PC-9 (cell line): ENCODE data around the gene COTL1. TPM values are rescaled to one million over a fixed set of nuclear protein-coding genes. Genes with fewer than 3 reads are reported as not detected.

Experiments used
- BruUV-seq: library from RNA; stranded (reverse); fragments of 400-500 nt; replicated peaks from 2 replicates; lab custom pipeline; 2021; lab: Mats Ljungman, UMichigan
- CTCF ChIA-PET: fragments of 300-600 bp; sonication (Branson Sonifier 250); formaldehyde crosslinking; loops from one replicate; lab custom pipeline; 2022; ENCODE audit warnings: antibody characterized with exemption; lab: Charles Lee
- POLR2A ChIA-PET: fragments of 300-600 bp; sonication (Branson Sonifier 250); formaldehyde crosslinking; loops from one replicate; lab custom pipeline; 2022; ENCODE audit warnings: antibody characterized with exemption; ENCODE audit not compliant: unreplicated experiment; lab: Charles Lee
- DNase-seq, 2 experiments: peaks; one replicate each; pipeline versions ENCODE4 v3.0.0 to v3.0.0-alpha.2; 2015 to 2022; ENCODE audit warnings: mixed read lengths in 1 of 2
- H2AFZ ChIP-seq: fragments of 200-600 bp; sonication (generic); 2 replicates; pipeline ENCODE4 v1.8.1; 2017; ENCODE audit warnings: antibody characterized with exemption
- H3F3A ChIP-seq: fragments of 200-600 bp; sonication (generic); 2 replicates; pipeline ENCODE4 v1.8.1; 2017; ENCODE audit warnings: antibody characterized with exemption, mild to moderate bottlenecking, low read depth; ENCODE audit not compliant: insufficient read depth
- H3K27ac ChIP-seq: fragments of 200-600 bp; sonication (generic); 2 replicates; pipeline ENCODE4 v1.6.1; 2016; ENCODE audit warnings: mixed run types
- H3K27me3 ChIP-seq: fragments of 200-600 bp; sonication (generic); 2 replicates; pipeline ENCODE4 v1.6.1; 2016; ENCODE audit warnings: low read depth, mixed run types; ENCODE audit not compliant: insufficient read depth
- H3K36me3 ChIP-seq: fragments of 200-600 bp; sonication (generic); 2 replicates; pipeline ENCODE4 v1.6.1; 2016; ENCODE audit warnings: low read depth, mixed run types
- H3K4me1 ChIP-seq: fragments of 200-600 bp; sonication (generic); replicated peaks from 2 replicates; pipeline ENCODE4 v1.6.1; 2016; ENCODE audit warnings: mixed run types; ENCODE audit not compliant: insufficient read depth
- H3K4me2 ChIP-seq: fragments of 200-600 bp; sonication (generic); 2 replicates; pipeline ENCODE4 v1.6.1; 2017; ENCODE audit warnings: mixed run types
- H3K4me3 ChIP-seq: fragments of 200-600 bp; sonication (generic); 2 replicates; pipeline ENCODE4 v1.6.1; 2016; ENCODE audit warnings: mixed run types
- H3K79me2 ChIP-seq: fragments of 200-600 bp; sonication (generic); 2 replicates; pipeline ENCODE4 v1.6.1; 2017; ENCODE audit warnings: low read depth, mixed run types
- H3K9me2 ChIP-seq: fragments of 200-600 bp; sonication (generic); 2 replicates; pipeline ENCODE4 v1.8.1; 2017; ENCODE audit warnings: mild to moderate bottlenecking; ENCODE audit not compliant: insufficient read depth
- H3K9me3 ChIP-seq: fragments of 200-600 bp; sonication (generic); 2 replicates; pipeline ENCODE4 v1.8.1; 2016; ENCODE audit warnings: low read depth; ENCODE audit not compliant: insufficient read depth
- H4K20me1 ChIP-seq: fragments of 200-600 bp; sonication (generic); 2 replicates; pipeline ENCODE4 v1.8.1; 2017; ENCODE audit not compliant: insufficient read depth
- EZH2 ChIP-seq: fragments of 200-600 bp; sonication (generic); IDR thresholded peaks from 2 replicates; pipeline ENCODE4 v1.8.0; 2017; ENCODE audit warnings: antibody characterized with exemption, low read depth
- intact Hi-C: fragments of 100-400 bp; cut with micrococcal nuclease; formaldehyde crosslinking; loops from one replicate; pipeline ENCODE4 v1.10.0; 2022; ENCODE audit not compliant: unreplicated experiment
- total RNA-seq: library from RNA; stranded (reverse); gene quantifications from 2 replicates; pipeline ENCODE4 v1.2.3, GENCODE V29; 2021
- TF ChIP-seq, protein P1 (sequence below): fragments of 200-600 bp; sonication (generic); conservative IDR thresholded peaks from 2 replicates; pipeline ENCODE4 v1.6.1; 2017; ENCODE audit warnings: mixed run types, antibody characterized with exemption, mild to moderate bottlenecking, moderate library complexity

COTL1 gene
- total RNA-seq, 1 experiment from 2014 or later = 512 TPM

DNA sequence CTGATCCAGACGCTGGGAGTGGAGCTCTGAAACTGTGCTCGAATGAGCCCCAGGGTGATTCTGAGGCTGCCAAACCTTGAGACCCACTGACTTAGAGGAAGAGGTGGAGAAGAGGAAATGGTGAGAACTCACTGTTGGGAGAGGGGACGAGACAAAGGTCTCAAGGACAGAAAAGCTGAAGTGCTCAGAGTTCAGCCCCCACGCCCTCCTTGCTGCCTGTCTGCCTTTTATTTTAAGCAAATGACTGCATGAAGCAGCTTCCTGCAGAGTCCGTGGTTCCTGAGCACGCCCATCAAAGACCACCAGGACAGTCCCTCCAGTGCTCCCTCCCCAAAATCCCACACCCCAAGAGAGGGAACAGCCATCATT is 20.4 kb downstream of the COTL1 start:
- BruUV-seq = no TSS peak
- intact Hi-C loops = no loop called here
- Histone ChIP-seq H3K4me1 (peaks cover 7% of the 10 kb centered on the region; the same call in 1 of the 2 replicates), H3K36me3 (peaks cover 12% of the 10 kb centered on the region; the same call in 1 of the 2 replicates), H3K27ac (no peak overlapping the region), H3K9me3 (no peaks in the 10 kb centered on the region), H3K4me3 (no peak overlapping the region), H3K4me2 (no peak overlapping the region), H3K27me3 (no peaks in the 10 kb centered on the region), H3K9me2 (no peaks in the 10 kb centered on the region), H2AFZ (no peak overlapping the region), H3F3A (peaks cover 17% of the 10 kb centered on the region; the same call in 1 of the 2 replicates), H3K79me2 (peaks cover 93% of the 10 kb centered on the region), H4K20me1 (peaks cover 94% of the 10 kb centered on the region)
- ChIA-PET CTCF (no interaction called here), POLR2A (no interaction called here)
- DNase-seq = no peak
- no peak for TF ChIP-seq EZH2
- TF ChIP-seq, protein P1, sequence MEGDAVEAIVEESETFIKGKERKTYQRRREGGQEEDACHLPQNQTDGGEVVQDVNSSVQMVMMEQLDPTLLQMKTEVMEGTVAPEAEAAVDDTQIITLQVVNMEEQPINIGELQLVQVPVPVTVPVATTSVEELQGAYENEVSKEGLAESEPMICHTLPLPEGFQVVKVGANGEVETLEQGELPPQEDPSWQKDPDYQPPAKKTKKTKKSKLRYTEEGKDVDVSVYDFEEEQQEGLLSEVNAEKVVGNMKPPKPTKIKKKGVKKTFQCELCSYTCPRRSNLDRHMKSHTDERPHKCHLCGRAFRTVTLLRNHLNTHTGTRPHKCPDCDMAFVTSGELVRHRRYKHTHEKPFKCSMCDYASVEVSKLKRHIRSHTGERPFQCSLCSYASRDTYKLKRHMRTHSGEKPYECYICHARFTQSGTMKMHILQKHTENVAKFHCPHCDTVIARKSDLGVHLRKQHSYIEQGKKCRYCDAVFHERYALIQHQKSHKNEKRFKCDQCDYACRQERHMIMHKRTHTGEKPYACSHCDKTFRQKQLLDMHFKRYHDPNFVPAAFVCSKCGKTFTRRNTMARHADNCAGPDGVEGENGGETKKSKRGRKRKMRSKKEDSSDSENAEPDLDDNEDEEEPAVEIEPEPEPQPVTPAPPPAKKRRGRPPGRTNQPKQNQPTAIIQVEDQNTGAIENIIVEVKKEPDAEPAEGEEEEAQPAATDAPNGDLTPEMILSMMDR = no peak

DNA sequence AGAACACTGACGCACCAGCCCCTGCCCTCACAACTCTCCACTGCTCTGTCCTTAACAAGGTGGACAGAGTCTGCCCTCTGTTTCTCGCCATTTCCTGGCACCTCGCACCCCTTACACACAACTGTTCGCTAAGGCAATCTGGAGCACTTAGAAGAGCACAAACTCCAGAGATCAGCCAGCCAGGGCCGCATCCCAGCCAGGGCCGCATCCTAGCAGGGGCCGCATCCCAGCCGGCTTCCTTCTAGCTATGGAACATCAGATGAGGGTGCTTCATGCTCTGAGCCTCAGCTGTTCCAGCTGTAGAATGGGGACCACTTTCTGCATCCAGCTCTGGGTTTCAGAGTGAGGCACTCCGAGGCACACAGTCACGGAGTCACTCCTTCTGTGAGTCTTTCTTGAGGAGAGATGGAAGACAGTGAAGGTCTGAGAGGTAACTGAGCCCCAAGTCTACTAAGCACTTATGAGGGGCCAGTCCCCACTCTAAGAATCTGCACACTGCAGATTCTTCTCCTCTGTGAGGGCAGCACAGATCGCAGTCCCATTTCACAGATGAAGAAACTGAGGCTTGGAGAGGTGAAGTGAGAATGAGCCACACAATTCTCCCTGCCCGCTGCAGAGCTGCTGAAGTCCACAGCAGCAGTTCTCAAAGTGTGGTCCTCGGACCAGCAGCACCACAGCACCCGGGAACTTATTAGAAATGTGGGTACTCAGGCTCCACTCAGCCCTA is 20.9 kb downstream of the COTL1 start:
- CTCF ChIA-PET = no interaction called here
- intact Hi-C loops = no loop called here
- H3K36me3 ChIP-seq = peaks cover 12% of the 10 kb centered on the region; the same call in 1 of the 2 replicates

DNA sequence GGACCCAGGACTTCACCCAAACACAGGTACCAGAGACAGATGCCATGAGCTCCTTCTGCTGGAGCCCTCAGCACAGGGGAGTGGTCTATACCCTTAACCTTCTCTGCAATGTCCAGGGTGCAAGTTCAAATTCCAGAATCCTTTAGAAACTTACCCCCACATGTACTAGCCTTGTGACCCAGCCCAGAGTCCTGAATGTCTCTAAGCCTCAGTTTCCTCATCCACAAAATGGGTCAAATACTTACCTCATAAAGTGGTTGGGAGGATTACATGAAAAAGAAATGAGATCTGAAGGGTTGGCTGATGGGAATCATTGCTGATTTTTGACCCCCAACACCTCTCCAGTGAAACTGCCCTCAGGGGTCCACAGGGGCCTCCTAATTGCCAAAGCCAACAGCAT is 21.7 kb downstream of the COTL1 start:
- no TSS peak for BruUV-seq
- POLR2A ChIA-PET = no interaction called here

More for the DNA sequence above, 20.9 kb downstream of the COTL1 start:
- POLR2A ChIA-PET = no interaction called here
- H2AFZ ChIP-seq = no peak overlapping the region
- H3K4me3 ChIP-seq = no peak overlapping the region
- H3K9me2 ChIP-seq = no peaks in the 10 kb centered on the region
- no peak for DNase-seq
- H3K79me2 ChIP-seq = peaks cover 93% of the 10 kb centered on the region
- H3K27ac ChIP-seq = no peak overlapping the region
- TF ChIP-seq, protein P1 = no peak
- no peak for TF ChIP-seq EZH2
- H3F3A ChIP-seq = peaks cover 21% of the 10 kb centered on the region; the same call in 1 of the 2 replicates
- H3K27me3 ChIP-seq = no peaks in the 10 kb centered on the region
- peaks cover 2% of the 10 kb centered on the region; the same call in 1 of the 2 replicates for H3K4me1 ChIP-seq
- H3K9me3 ChIP-seq = no peaks in the 10 kb centered on the region
- H4K20me1 ChIP-seq = peaks cover 94% of the 10 kb centered on the region
- BruUV-seq = no TSS peak
- no peak overlapping the region for H3K4me2 ChIP-seq

More for the DNA sequence above, 21.7 kb downstream of the COTL1 start:
- Histone ChIP-seq H3K79me2 (peaks cover 91% of the 10 kb centered on the region), H4K20me1 (peaks cover 91% of the 10 kb centered on the region), H3K27ac (no peak overlapping the region), H3K9me2 (no peaks in the 10 kb centered on the region), H3K9me3 (no peaks in the 10 kb centered on the region), H3K27me3 (no peaks in the 10 kb centered on the region), H3F3A (peaks cover 21% of the 10 kb centered on the region; the same call in 1 of the 2 replicates), H3K4me2 (no peak overlapping the region), H3K4me3 (no peak overlapping the region), H3K4me1 (no peaks in the 10 kb centered on the region), H2AFZ (no peak overlapping the region), H3K36me3 (peaks cover 11% of the 10 kb centered on the region; the same call in 1 of the 2 replicates)
- intact Hi-C loops = no loop called here
- no peak for TF ChIP-seq EZH2
- TF ChIP-seq, protein P1 = no peak
- DNase-seq = no peak
- CTCF ChIA-PET = no interaction called here
